Measurements from ENCODE around the gene TBC1D3G. TPM values are rescaled to one million over a fixed set of nuclear protein-coding genes. Genes with fewer than 3 reads are reported as not detected.
"Not testable (repeated sequence)": the region's sequence is repeated elsewhere in the genome, so short reads cannot be mapped to it uniquely, and the experiment has no call there.

The TBC1D3G gene
- not detected for total RNA-seq
- polyA plus RNA-seq = under 1 TPM in 1 of 2 donors, not detected in 1; 0.58 TPM

DNA sequence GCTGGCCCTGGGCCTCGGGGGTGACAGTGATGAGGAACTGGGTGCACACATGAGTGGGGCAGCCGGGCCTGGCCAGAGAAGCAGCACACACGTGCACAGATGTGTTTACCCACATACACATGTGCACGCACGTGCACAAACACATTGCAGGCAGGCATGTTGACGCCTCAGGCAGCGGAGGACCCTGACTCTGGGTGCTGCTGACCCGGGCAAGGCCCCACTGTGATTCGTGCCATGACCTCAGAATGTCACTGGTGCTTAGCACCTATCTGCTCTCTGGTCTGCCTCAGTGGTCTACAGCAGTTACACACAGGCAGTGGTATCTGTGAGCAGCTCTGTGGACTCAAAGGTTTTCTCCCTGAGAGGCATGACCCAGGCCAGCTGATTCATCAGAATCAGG is at the start of gene TBC1D3G:
TSS of gene TBC1D3G (plus strand) at position 301 of the 400 bp plus-strand sequence. CDS start 1,528 bp downstream, outside the sequence.
- WGBS = 100% methylated on average over 2 of the region's 9 CpGs
- not testable (repeated sequence) for H3K27ac ChIP-seq (ENCODE audit: low read depth in 1 of 2, low read length in 2 of 2); H3K9me3 ChIP-seq (ENCODE audit: control insufficient read depth in 4 of 4, low read length in 3 of 4); DNase-seq (ENCODE audit: low spot score); H3K9ac ChIP-seq (ENCODE audit: low read depth in 1 of 2, low read length in 2 of 2); H3K4me1 ChIP-seq (ENCODE audit: control insufficient read depth in 4 of 4, insufficient read depth in 4 of 4, low read length in 3 of 4); H3K4me3 ChIP-seq (ENCODE audit: low read depth in 1 of 3, low read length in 3 of 3); H3K27me3 ChIP-seq (ENCODE audit: control insufficient read depth in 4 of 4, insufficient read depth in 4 of 4, low read length in 3 of 4); H3K36me3 ChIP-seq (ENCODE audit: control insufficient read depth in 4 of 4, insufficient read depth in 3 of 4, low read depth in 1 of 4, low read length in 3 of 4)

DNA sequence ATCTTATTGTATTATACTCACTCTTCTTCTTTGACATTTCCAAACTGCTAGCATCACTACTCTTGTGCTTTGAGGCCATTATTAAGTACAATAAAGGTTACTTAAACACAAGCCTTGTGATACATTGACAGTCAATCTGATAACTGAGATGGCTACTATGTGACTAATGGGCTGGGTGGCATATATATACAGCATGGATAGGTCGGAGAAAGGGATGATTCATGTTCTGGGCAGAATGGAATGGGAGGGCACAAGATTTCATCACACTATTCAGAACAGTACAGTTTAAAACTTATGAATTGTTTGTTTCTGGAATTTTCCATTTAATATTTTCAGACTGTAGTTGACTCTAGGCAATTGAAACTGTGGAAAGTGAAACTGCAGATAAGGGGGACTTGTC is 40.4 kb upstream of the TBC1D3G start:
- not testable (repeated sequence) for DNase-seq (ENCODE audit: low spot score); H3K27me3 ChIP-seq (ENCODE audit: control insufficient read depth in 4 of 4, insufficient read depth in 4 of 4, low read length in 3 of 4); H3K36me3 ChIP-seq (ENCODE audit: control insufficient read depth in 4 of 4, insufficient read depth in 3 of 4, low read depth in 1 of 4, low read length in 3 of 4); H3K4me1 ChIP-seq (ENCODE audit: control insufficient read depth in 4 of 4, insufficient read depth in 4 of 4, low read length in 3 of 4); H3K9me3 ChIP-seq (ENCODE audit: control insufficient read depth in 4 of 4, low read length in 3 of 4); H3K9ac ChIP-seq (ENCODE audit: low read depth in 1 of 2, low read length in 2 of 2); H3K27ac ChIP-seq (ENCODE audit: low read depth in 1 of 2, low read length in 2 of 2); H3K4me3 ChIP-seq (ENCODE audit: low read depth in 1 of 3, low read length in 3 of 3)
- WGBS = no CpG with 5 or more reads among the region's 1 CpG

DNA sequence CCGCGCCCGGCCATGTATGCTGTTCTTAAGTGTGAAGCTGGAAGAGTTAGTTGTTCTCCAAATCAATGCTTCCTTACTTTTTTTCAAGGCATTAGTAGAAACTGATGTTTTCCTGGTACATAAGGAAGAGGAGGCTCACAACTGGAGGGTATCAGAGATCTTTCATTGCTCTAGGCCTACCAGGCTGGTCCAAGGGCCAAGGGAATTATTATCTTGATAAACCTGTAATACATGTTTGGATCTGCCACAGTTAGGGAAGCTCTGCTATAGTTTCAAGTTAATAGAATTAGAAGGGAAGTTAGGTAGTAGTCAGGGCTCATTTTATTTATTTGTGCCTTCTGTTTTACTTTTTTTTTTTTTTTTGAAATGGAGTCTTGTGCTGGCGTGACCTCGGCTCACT is 39.5 kb upstream of the TBC1D3G start:
- 85% methylated on average over 4 of the region's 5 CpGs for WGBS
- not testable (repeated sequence) for H3K9me3 ChIP-seq (ENCODE audit: control insufficient read depth in 4 of 4, low read length in 3 of 4); DNase-seq (ENCODE audit: low spot score); H3K4me3 ChIP-seq (ENCODE audit: low read depth in 1 of 3, low read length in 3 of 3); H3K27me3 ChIP-seq (ENCODE audit: control insufficient read depth in 4 of 4, insufficient read depth in 4 of 4, low read length in 3 of 4); H3K9ac ChIP-seq (ENCODE audit: low read depth in 1 of 2, low read length in 2 of 2); H3K4me1 ChIP-seq (ENCODE audit: control insufficient read depth in 4 of 4, insufficient read depth in 4 of 4, low read length in 3 of 4); H3K36me3 ChIP-seq (ENCODE audit: control insufficient read depth in 4 of 4, insufficient read depth in 3 of 4, low read depth in 1 of 4, low read length in 3 of 4); H3K27ac ChIP-seq (ENCODE audit: low read depth in 1 of 2, low read length in 2 of 2)

DNA sequence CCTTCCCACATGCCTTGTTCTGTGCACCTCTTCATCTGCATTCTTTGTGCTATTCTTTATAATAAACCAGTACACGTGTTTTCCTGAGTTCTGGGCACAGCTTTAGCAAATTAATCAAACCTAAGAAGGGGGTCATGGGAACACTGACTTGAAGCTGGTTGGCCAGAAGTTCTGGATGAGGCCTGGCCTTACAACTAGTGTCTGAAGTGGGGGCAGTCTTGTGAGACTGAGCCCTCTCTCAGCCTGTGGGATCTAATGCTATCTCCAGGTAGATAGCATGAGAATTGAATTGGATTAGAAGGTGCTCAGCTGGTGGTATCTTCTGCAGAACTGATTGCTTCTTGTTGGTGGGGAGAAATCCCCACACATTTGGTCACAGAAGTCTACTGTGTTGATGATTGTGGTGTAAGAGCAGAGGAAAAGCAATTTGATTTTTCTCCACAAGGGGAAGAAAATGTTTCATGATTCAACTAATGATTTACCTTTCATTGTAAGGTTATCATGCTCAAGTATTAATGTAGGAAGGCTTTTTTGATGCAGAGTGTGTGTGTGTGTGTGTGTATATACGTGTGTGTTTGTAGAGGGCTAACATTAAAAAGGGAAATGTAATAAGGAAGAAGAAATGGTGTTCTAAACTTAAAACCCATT is 33.6 kb upstream of the TBC1D3G start:
- H3K9me3 ChIP-seq (ENCODE audit: control insufficient read depth in 4 of 4, low read length in 3 of 4); H3K27me3 ChIP-seq (ENCODE audit: control insufficient read depth in 4 of 4, insufficient read depth in 4 of 4, low read length in 3 of 4); DNase-seq (ENCODE audit: low spot score); H3K4me1 ChIP-seq (ENCODE audit: control insufficient read depth in 4 of 4, insufficient read depth in 4 of 4, low read length in 3 of 4); H3K27ac ChIP-seq (ENCODE audit: low read depth in 1 of 2, low read length in 2 of 2); H3K9ac ChIP-seq (ENCODE audit: low read depth in 1 of 2, low read length in 2 of 2); H3K4me3 ChIP-seq (ENCODE audit: low read depth in 1 of 3, low read length in 3 of 3); H3K36me3 ChIP-seq (ENCODE audit: control insufficient read depth in 4 of 4, insufficient read depth in 3 of 4, low read depth in 1 of 4, low read length in 3 of 4): not testable (repeated sequence)
- 61% methylated on average over 1 of the region's 2 CpGs for WGBS

DNA sequence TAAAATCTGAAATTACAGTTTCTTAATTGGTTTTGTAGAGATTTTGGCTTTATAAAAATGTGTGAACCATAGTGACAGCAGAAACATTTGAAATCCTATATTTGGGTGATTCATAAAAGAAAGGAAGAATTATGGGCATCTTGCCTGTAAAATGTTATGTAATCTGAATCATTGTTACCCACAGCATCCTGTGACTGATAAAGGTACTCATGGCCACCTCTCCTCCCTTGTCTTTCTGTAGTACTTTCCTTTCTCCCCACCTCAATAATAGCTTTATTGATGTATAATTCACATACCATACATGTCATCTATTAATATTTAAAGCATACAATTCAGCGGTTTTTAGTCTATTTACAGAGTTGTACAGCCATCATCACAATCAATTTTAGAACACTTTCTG is 28.5 kb upstream of the TBC1D3G start:
- WGBS = no CpG with 5 or more reads among the region's 1 CpG
- not testable (repeated sequence) for H3K27me3 ChIP-seq (ENCODE audit: control insufficient read depth in 4 of 4, insufficient read depth in 4 of 4, low read length in 3 of 4); H3K27ac ChIP-seq (ENCODE audit: low read depth in 1 of 2, low read length in 2 of 2); H3K36me3 ChIP-seq (ENCODE audit: control insufficient read depth in 4 of 4, insufficient read depth in 3 of 4, low read depth in 1 of 4, low read length in 3 of 4); H3K9ac ChIP-seq (ENCODE audit: low read depth in 1 of 2, low read length in 2 of 2); DNase-seq (ENCODE audit: low spot score); H3K4me3 ChIP-seq (ENCODE audit: low read depth in 1 of 3, low read length in 3 of 3); H3K9me3 ChIP-seq (ENCODE audit: control insufficient read depth in 4 of 4, low read length in 3 of 4); H3K4me1 ChIP-seq (ENCODE audit: control insufficient read depth in 4 of 4, insufficient read depth in 4 of 4, low read length in 3 of 4)

DNA sequence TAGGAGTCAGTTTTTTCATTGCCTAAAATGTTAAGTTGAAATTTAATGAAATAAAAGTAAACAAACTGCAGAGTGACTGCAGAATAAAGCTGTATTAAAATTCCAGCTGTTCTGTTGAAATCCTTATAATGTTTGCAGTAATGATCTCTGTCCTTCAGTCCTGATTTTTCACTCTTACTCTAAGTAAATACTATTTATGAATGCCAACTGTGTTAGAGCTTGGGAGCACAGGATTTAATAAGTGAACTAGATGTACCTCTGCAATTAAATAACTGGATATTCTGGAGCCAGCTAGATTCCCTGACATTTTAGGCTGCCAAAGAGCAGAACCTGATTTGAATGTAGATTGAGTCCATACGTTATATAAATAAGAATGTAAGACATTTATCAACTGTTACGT is 7.9 kb upstream of the TBC1D3G start:
- not testable (repeated sequence) for H3K27me3 ChIP-seq (ENCODE audit: control insufficient read depth in 4 of 4, insufficient read depth in 4 of 4, low read length in 3 of 4); H3K36me3 ChIP-seq (ENCODE audit: control insufficient read depth in 4 of 4, insufficient read depth in 3 of 4, low read depth in 1 of 4, low read length in 3 of 4); H3K9ac ChIP-seq (ENCODE audit: low read depth in 1 of 2, low read length in 2 of 2); H3K9me3 ChIP-seq (ENCODE audit: control insufficient read depth in 4 of 4, low read length in 3 of 4); DNase-seq (ENCODE audit: low spot score); H3K27ac ChIP-seq (ENCODE audit: low read depth in 1 of 2, low read length in 2 of 2); H3K4me3 ChIP-seq (ENCODE audit: low read depth in 1 of 3, low read length in 3 of 3); H3K4me1 ChIP-seq (ENCODE audit: control insufficient read depth in 4 of 4, insufficient read depth in 4 of 4, low read length in 3 of 4)
- no CpG with 5 or more reads among the region's 2 CpGs for WGBS

DNA sequence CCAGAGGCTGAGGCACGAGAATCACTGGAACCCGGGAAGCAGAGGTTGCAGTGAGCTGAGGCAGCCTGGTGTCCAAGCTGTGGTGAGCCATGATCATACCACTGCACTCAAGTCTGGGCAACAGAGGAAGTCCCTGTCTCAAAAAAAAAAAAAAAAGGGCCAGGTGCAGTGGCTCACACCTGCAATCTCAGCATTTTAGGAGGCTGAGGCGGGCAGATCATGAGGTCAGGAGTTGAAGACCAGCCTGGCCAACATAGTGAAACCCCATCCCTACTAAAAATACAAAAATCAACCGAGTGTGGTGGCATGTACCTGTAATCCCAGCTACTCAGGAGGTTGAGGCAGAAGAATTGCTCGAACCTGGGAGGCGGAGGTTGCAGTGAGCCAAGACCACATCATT is 38.8 kb downstream of the TBC1D3G start:
- not testable (repeated sequence) for H3K4me1 ChIP-seq (ENCODE audit: control insufficient read depth in 4 of 4, insufficient read depth in 4 of 4, low read length in 3 of 4); H3K9me3 ChIP-seq (ENCODE audit: control insufficient read depth in 4 of 4, low read length in 3 of 4); H3K27ac ChIP-seq (ENCODE audit: low read depth in 1 of 2, low read length in 2 of 2); H3K9ac ChIP-seq (ENCODE audit: low read depth in 1 of 2, low read length in 2 of 2); H3K27me3 ChIP-seq (ENCODE audit: control insufficient read depth in 4 of 4, insufficient read depth in 4 of 4, low read length in 3 of 4); H3K4me3 ChIP-seq (ENCODE audit: low read depth in 1 of 3, low read length in 3 of 3); DNase-seq (ENCODE audit: low spot score); H3K36me3 ChIP-seq (ENCODE audit: control insufficient read depth in 4 of 4, insufficient read depth in 3 of 4, low read depth in 1 of 4, low read length in 3 of 4)
- WGBS = 98% methylated on average over 4 of the region's 6 CpGs

DNA sequence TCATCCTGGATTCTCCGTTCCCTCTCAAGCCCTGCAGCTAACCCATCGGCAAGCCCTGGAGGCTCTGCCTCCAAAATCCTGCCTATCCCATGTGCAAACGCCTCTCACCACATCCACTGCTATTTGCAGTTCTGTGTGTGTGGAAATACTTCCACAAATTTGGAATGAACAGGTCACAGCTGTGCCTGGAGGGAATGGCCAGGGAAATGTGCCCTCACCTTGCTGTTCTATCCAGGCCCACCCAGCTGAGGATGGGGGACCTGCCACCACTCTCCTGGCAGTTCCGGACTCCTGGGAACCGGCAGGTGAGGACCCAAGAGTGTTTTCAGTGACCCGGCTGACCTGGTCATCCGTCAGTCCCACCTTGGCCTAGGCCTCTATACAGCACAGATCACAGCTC is 52.3 kb downstream of the TBC1D3G start:
- H3K4me1 ChIP-seq (ENCODE audit: control insufficient read depth in 4 of 4, insufficient read depth in 4 of 4, low read length in 3 of 4); H3K36me3 ChIP-seq (ENCODE audit: control insufficient read depth in 4 of 4, insufficient read depth in 3 of 4, low read depth in 1 of 4, low read length in 3 of 4); H3K27ac ChIP-seq (ENCODE audit: low read depth in 1 of 2, low read length in 2 of 2); H3K27me3 ChIP-seq (ENCODE audit: control insufficient read depth in 4 of 4, insufficient read depth in 4 of 4, low read length in 3 of 4); H3K4me3 ChIP-seq (ENCODE audit: low read depth in 1 of 3, low read length in 3 of 3); H3K9ac ChIP-seq (ENCODE audit: low read depth in 1 of 2, low read length in 2 of 2); H3K9me3 ChIP-seq (ENCODE audit: control insufficient read depth in 4 of 4, low read length in 3 of 4); DNase-seq (ENCODE audit: low spot score): not testable (repeated sequence)
- 81% methylated on average over 1 of the region's 7 CpGs for WGBS
